HCT116 (cell line): ENCODE results near the gene MAPRE2. TPM values are rescaled to one million over a fixed set of nuclear protein-coding genes. Genes with fewer than 3 reads are reported as not detected.

ENCODE experiments used
- ATAC-seq: fragments of 200-7000 bp; cut with Tn5 transposase; 2 replicates; pipeline ENCODE4 v1.9.1; 2020; ENCODE audit warnings: mild to moderate bottlenecking, moderate library complexity
- BruUV-seq: library from RNA; stranded (reverse); fragments of 400-500 nt; replicated peaks from 2 replicates; lab custom pipeline; 2021; lab: Mats Ljungman, UMichigan
- CTCF ChIA-PET: fragments of 300-600 bp; sonication (Branson Sonifier 250); formaldehyde crosslinking; loops from one replicate; lab custom pipeline; 2021; ENCODE audit warnings: antibody characterized with exemption; lab: Charles Lee
- POLR2A ChIA-PET: fragments of 300-600, 350-600 bp; sonication (Branson Sonifier 250); formaldehyde crosslinking; loops from one replicate; lab custom pipeline; 2021; ENCODE audit warnings: antibody characterized with exemption; lab: Charles Lee
- RAD21 ChIA-PET, 2 experiments: fragments of 300-600 bp; sonication (Branson Sonifier 250); formaldehyde crosslinking; loops; one replicate each; lab custom pipeline; 2023; ENCODE audit warnings: low total read pairs in 2 of 2; ENCODE audit not compliant: uncharacterized antibody in 2 of 2, unreplicated experiment in 2 of 2, low non-redundant PET in 1 of 2; lab: Charles Lee
- DNase-seq: peaks from one replicate; pipeline ENCODE4 v3.0.0-alpha.2; 2010; ENCODE audit warnings: low read depth, low spot score
- H2AFZ ChIP-seq: fragments of 200-600 bp; shearing (Covaris generic), sonication (generic); 2 replicates; pipeline ENCODE4 v1.6.1; 2017; ENCODE audit warnings: low read depth, mixed run types, mixed read lengths, antibody characterized with exemption, low read length; ENCODE audit not compliant: poor library complexity, severe bottlenecking
- H3K27ac ChIP-seq: 2 replicates; pipeline ENCODE4 v1.5.1; 2012; ENCODE audit warnings: low read depth, low read length
- H3K27me3 ChIP-seq: fragments of 200-600 bp; sonication (generic); 2 replicates; pipeline ENCODE4 v1.6.1; 2016; ENCODE audit warnings: mixed run types, low read length, mixed read lengths; ENCODE audit not compliant: insufficient read depth
- H3K36me3 ChIP-seq, 2 experiments: fragments of 200-500 bp in 1 of 2; fragments of 200-600 bp in 1 of 2; sonication (Bioruptor generic) in 1 of 2; sonication (generic) in 1 of 2; 2 replicates each; pipeline versions ENCODE4 v1.5.1 to v1.6.1; 2014 to 2016; ENCODE audit warnings: low read length in 2 of 2, inconsistent platforms in 1 of 2, mixed read lengths in 1 of 2, mixed run types in 1 of 2; ENCODE audit not compliant: insufficient read depth in 2 of 2, control insufficient read depth in 1 of 2
- H3K4me1 ChIP-seq, 2 experiments: fragments of 200-600 bp in 1 of 2; sonication (generic) in 1 of 2; 2 replicates each; pipeline versions ENCODE4 v1.5.1 to v1.6.1; 2012 to 2017; ENCODE audit warnings: low read length in 2 of 2, inconsistent platforms in 1 of 2, mild to moderate bottlenecking in 1 of 2, mixed read lengths in 1 of 2, mixed run types in 1 of 2, moderate library complexity in 1 of 2; ENCODE audit not compliant: insufficient read depth in 2 of 2, control insufficient read depth in 1 of 2
- H3K4me2 ChIP-seq: fragments of 200-600 bp; sonication (generic); 2 replicates; pipeline ENCODE4 v1.6.1; 2017; ENCODE audit warnings: mixed run types, low read length, mixed read lengths
- H3K4me3 ChIP-seq, 2 experiments: fragments of 200-600 bp in 1 of 2; sonication (generic) in 1 of 2; replicated peaks in 1 of 2; 2 replicates each; pipeline ENCODE4 v1.5.1; 2011 to 2016; ENCODE audit warnings: low read length in 2 of 2, control low read depth in 1 of 2, low read depth in 1 of 2, mild to moderate bottlenecking in 1 of 2, mixed read lengths in 1 of 2, mixed run types in 1 of 2
- H3K79me2 ChIP-seq: fragments of 200-600 bp; sonication (generic); 2 replicates; pipeline ENCODE4 v1.6.1; 2017; ENCODE audit warnings: mild to moderate bottlenecking, mixed run types, low read length, moderate library complexity, mixed read lengths; ENCODE audit not compliant: insufficient read depth
- H3K9ac ChIP-seq: fragments of 200-600 bp; sonication (generic); 2 replicates; pipeline ENCODE4 v1.6.1; 2016; ENCODE audit warnings: low read length, mixed read lengths
- H3K9me2 ChIP-seq: fragments of 200-600 bp; sonication (generic), shearing (Covaris generic); 2 replicates; pipeline ENCODE4 v1.6.1; 2017; ENCODE audit warnings: mixed run types, mild to moderate bottlenecking, moderate library complexity; ENCODE audit not compliant: insufficient read depth
- H3K9me3 ChIP-seq, 2 experiments: fragments of 200-500 bp in 1 of 2; fragments of 200-600 bp in 1 of 2; sonication (Bioruptor generic) in 1 of 2; sonication (generic) in 1 of 2; 2 replicates each; pipeline ENCODE4 v1.6.1; 2014 to 2017; ENCODE audit warnings: low read length in 2 of 2, mixed read lengths in 2 of 2, inconsistent platforms in 1 of 2, low read depth in 1 of 2, mild to moderate bottlenecking in 1 of 2, mixed run types in 1 of 2, moderate library complexity in 1 of 2; ENCODE audit not compliant: control insufficient read depth in 1 of 2, insufficient read depth in 1 of 2
- H4K20me1 ChIP-seq: fragments of 200-600 bp; sonication (generic), shearing (Covaris generic); 2 replicates; pipeline ENCODE4 v1.6.1; 2017; ENCODE audit warnings: mixed run types, mild to moderate bottlenecking, moderate library complexity; ENCODE audit not compliant: insufficient read depth
- ATF3 ChIP-seq: IDR thresholded peaks from 2 replicates; pipeline ENCODE4 v1.6.1; 2012
- CBX3 ChIP-seq: IDR thresholded peaks from 2 replicates; pipeline ENCODE4 v1.6.1; 2012; ENCODE audit warnings: low read depth
- CEBPB ChIP-seq: IDR thresholded peaks from 2 replicates; pipeline ENCODE4 v1.6.1; 2012; ENCODE audit warnings: low read depth
- EGR1 ChIP-seq: IDR thresholded peaks from 2 replicates; pipeline ENCODE4 v1.6.1; 2012; ENCODE audit warnings: low read depth
- ELF1 ChIP-seq: IDR thresholded peaks from 2 replicates; pipeline ENCODE4 v1.6.1; 2012; ENCODE audit warnings: low read depth, borderline replicate concordance
- EZH2 ChIP-seq: fragments of 200-600 bp; sonication (generic); IDR thresholded peaks from 2 replicates; pipeline ENCODE4 v1.6.1; 2017; ENCODE audit warnings: antibody characterized with exemption, mixed run types
- EZH2phosphoT487 ChIP-seq: fragments of 200-600 bp; IDR thresholded peaks from 2 replicates; pipeline ENCODE4 v1.6.1; 2018; ENCODE audit warnings: antibody characterized with exemption, borderline replicate concordance
- FOSL1 ChIP-seq: IDR thresholded peaks from 2 replicates; pipeline ENCODE4 v1.6.1; 2012; ENCODE audit warnings: low read depth
- MAX ChIP-seq: IDR thresholded peaks from 2 replicates; pipeline ENCODE4 v1.6.1; 2012
- POLR2A ChIP-seq: IDR thresholded peaks from 2 replicates; pipeline ENCODE4 v1.7.0; 2011; ENCODE audit warnings: borderline replicate concordance; ENCODE audit not compliant: insufficient read depth, insufficient read length; ENCODE audit errors: extremely low read depth
- POLR2AphosphoS5 ChIP-seq: IDR thresholded peaks from 2 replicates; pipeline ENCODE4 v1.6.1; 2011; ENCODE audit warnings: mild to moderate bottlenecking, low read depth, low read length, moderate library complexity
- RAD21 ChIP-seq: IDR thresholded peaks from 2 replicates; pipeline ENCODE4 v1.6.1; 2012; ENCODE audit warnings: low read depth, mild to moderate bottlenecking
- SIN3A ChIP-seq: IDR thresholded peaks from 2 replicates; pipeline ENCODE4 v1.6.1; 2012; ENCODE audit warnings: low read depth
- SP1 ChIP-seq: IDR thresholded peaks from 2 replicates; pipeline ENCODE4 v1.6.1; 2012; ENCODE audit warnings: low read depth
- SRF ChIP-seq: IDR thresholded peaks from 2 replicates; pipeline ENCODE4 v1.6.1; 2012; ENCODE audit warnings: low read depth
- TCF7L2 ChIP-seq: IDR thresholded peaks from 2 replicates; pipeline ENCODE4 v1.7.0; 2011; ENCODE audit warnings: borderline replicate concordance, inconsistent platforms; ENCODE audit not compliant: insufficient read depth, insufficient read length; ENCODE audit errors: extremely low read depth
- YY1 ChIP-seq: IDR thresholded peaks from 2 replicates; pipeline ENCODE4 v1.6.1; 2011; ENCODE audit warnings: low read length, low read depth, moderate library complexity, mild to moderate bottlenecking; ENCODE audit not compliant: insufficient replicate concordance; ENCODE audit errors: extremely low read depth
- ZBTB33 ChIP-seq: IDR thresholded peaks from 2 replicates; pipeline ENCODE4 v1.6.1; 2011; ENCODE audit warnings: mild to moderate bottlenecking, low read length, moderate library complexity; ENCODE audit not compliant: insufficient replicate concordance; ENCODE audit errors: extremely low read depth
- ZNF274 ChIP-seq: fragments of 200-500 bp; sonication (Bioruptor generic); IDR thresholded peaks from 2 replicates; pipeline ENCODE4 v1.6.1; 2014; ENCODE audit warnings: mild to moderate bottlenecking, low read depth, low read length, inconsistent platforms
- intact Hi-C: fragments of 100-400 bp; cut with micrococcal nuclease; formaldehyde crosslinking; loops from 2 replicates; pipeline ENCODE4 v1.10.0; 2022
- total RNA-seq: library from RNA; stranded (reverse); gene quantifications from one replicate; pipeline ENCODE4 v1.2.1, GENCODE V29; 2021; ENCODE audit not compliant: unreplicated experiment
- TF ChIP-seq, protein P1 (sequence below), 3 experiments: fragments of 200-600 bp in 1 of 3; sonication (generic) in 1 of 3; IDR thresholded peaks in 2 of 3; conservative IDR thresholded peaks in 1 of 3; 2 replicates each; pipeline ENCODE4 v1.5.1; 2012 to 2017; ENCODE audit warnings: low read depth in 2 of 3, low read length in 2 of 3, antibody characterized with exemption in 1 of 3, borderline replicate concordance in 1 of 3, control low read depth in 1 of 3, mild to moderate bottlenecking in 1 of 3, mixed read lengths in 1 of 3, mixed run types in 1 of 3, moderate library complexity in 1 of 3; ENCODE audit not compliant: insufficient read depth in 1 of 3

MAPRE2 gene
- total RNA-seq, 1 experiment from 2014 or later = 17.2 TPM

DNA sequence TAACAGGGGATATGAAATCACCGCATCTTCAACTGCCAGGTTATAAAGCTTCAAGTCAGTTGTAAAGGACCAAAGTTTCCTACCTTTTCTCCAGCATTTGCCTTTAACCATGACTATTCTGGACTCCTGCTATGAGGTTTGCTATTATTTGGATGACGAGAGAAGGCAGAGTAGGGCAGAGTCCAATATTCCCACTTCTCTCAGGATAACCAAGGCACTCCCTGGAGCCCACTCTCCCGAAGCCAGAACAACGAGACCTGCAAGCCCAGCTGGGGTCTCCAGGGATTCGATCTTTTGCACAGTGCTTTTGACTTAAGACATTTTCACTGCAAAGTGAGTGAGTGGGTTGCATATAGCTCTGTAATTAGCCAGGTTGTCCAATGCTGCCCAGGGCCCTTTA is 122.5 kb downstream of the MAPRE2 start (continued):
- TF ChIP-seq MAX = no peak
- TF ChIP-seq SRF = no peak
- TF ChIP-seq EZH2 = no peak
- no peak for TF ChIP-seq CEBPB
- no peak for TF ChIP-seq SIN3A
- no peak for TF ChIP-seq ELF1
- TF ChIP-seq CBX3 = no peak
- no peak for TF ChIP-seq POLR2A
- TF ChIP-seq, all 23 proteins: peak for 0

DNA sequence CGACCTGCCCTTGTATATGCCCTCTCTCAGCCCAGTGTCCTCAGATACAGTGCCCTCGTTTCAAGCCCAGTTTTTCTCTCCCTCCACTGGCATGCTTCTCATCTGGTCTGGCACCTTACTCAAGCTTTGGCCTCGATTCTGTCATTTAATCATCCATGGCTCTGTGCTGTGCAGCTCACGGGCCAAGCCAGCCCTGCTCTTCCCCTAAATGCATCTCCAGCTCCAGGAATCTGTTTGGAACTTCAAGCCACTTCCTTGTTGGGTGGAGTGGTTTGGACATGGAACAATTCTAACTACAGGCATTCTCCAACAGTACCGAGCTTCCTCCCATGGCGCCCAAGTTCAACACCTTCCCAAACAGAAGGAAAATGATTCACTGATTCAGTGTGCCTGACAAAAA is 122.9 kb downstream of the MAPRE2 start:
- H3K4me1 ChIP-seq = no peaks in the 10 kb centered on the region
- TF ChIP-seq SIN3A (no peak), EZH2phosphoT487 (no peak), CBX3 (no peak), EGR1 (no peak), RAD21 (no peak), ATF3 (no peak), SP1 (no peak), YY1 (no peak), ELF1 (no peak), POLR2A (no peak), TCF7L2 (no peak), ZBTB33 (no peak), EZH2 (no peak), MAX (no peak), FOSL1 (no peak), SRF (no peak), POLR2AphosphoS5 (no peak), ZNF274 (no peak)
- TF ChIP-seq, protein P1, sequence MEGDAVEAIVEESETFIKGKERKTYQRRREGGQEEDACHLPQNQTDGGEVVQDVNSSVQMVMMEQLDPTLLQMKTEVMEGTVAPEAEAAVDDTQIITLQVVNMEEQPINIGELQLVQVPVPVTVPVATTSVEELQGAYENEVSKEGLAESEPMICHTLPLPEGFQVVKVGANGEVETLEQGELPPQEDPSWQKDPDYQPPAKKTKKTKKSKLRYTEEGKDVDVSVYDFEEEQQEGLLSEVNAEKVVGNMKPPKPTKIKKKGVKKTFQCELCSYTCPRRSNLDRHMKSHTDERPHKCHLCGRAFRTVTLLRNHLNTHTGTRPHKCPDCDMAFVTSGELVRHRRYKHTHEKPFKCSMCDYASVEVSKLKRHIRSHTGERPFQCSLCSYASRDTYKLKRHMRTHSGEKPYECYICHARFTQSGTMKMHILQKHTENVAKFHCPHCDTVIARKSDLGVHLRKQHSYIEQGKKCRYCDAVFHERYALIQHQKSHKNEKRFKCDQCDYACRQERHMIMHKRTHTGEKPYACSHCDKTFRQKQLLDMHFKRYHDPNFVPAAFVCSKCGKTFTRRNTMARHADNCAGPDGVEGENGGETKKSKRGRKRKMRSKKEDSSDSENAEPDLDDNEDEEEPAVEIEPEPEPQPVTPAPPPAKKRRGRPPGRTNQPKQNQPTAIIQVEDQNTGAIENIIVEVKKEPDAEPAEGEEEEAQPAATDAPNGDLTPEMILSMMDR (IDR thresholded peaks at IDR 0.05 in 2 of 3, conservative IDR thresholded peaks at IDR 0.05 in 1 of 3; ENCODE audit: borderline replicate concordance in 1 of 3, insufficient read depth in 1 of 3, low read depth in 2 of 3, low read length in 2 of 3) = no peak
- no peak for ATAC-seq
- H3K9me3 ChIP-seq = no peaks in the 10 kb centered on the region
- H3K4me2 ChIP-seq = no peak overlapping the region
- H3K4me3 ChIP-seq = no peak overlapping the region
- no TSS peak for BruUV-seq
- no peaks in the 10 kb centered on the region for H3K36me3 ChIP-seq
- no peaks in the 10 kb centered on the region for H3K9me2 ChIP-seq
- ChIA-PET CTCF (interaction anchor here (1.3 kb wide), 1 partner anchor 12 kb away, joined by 4 read pairs; no protein-coding TSS in a partner anchor), RAD21 (no interaction called here), POLR2A (no interaction called here)
- H4K20me1 ChIP-seq = no peaks in the 10 kb centered on the region
- no peaks in the 10 kb centered on the region for H3K27me3 ChIP-seq
- H3K79me2 ChIP-seq = no peaks in the 10 kb centered on the region
- no peak for DNase-seq
- no peak overlapping the region for H3K9ac ChIP-seq
- H2AFZ ChIP-seq = no peak overlapping the region
- intact Hi-C loops = no loop called here
- H3K27ac ChIP-seq = no peak overlapping the region
